NOMO-1 treated with DMSO at 0.1 percent for 48 hours (cell line): ENCODE results near the gene LOXL3.

Source experiments
- DNase-seq: peaks from one replicate; lab custom pipeline; 2025; ENCODE audit not compliant: unreplicated experiment; lab: John Stamatoyannopoulos, UW

Gene LOXL3

DNA sequence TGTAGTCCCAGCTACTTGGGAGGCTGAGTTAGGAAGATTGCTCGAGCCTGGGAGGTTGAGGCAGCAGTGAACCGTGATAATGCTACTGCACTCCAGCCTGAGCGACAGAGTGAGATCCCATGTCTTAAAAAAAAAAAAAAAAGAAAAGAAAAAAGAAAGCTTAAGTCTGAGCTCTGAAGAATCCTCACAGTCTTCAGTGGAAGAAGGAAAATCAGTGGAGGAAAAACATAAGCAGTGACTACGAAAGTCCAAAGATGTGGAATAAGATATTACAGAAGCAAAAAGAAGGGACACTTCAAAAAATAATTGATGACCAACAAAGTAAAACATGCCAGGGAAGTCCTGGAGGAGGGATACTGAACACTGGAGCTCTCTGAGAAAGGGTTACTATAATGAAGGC, 43.5 kb downstream of the LOXL3 start:
- DNase-seq: no peak

DNA sequence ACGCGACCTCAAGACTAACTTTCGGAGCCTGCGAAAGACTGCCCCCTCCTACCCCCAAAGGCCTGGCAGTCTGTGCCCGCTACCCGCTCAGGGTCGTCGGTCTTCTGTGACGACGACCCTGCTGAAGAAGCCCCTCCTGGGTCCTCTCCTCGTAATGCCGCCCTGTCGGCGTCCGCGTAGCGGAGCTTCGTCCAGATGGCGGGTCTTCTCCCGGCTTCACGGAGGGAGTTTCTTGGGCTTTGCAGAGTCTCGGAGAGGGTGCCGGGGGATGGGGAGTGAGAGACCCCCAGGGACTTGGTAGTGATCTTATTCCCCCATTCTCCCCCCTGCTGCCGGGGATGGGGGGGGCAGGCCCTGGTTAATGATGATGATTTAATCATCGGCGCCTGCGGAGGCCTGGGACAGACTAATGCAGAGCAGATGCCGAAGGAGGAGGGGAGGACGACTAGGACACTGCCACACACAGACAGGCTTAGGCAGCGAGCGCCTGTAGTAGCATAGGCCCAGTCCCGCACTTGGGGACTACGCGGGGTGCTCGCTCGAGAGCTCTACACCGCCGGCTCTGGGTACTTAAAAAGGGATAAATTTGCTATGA, 45.7 kb downstream of the LOXL3 start:
- DNase-seq: no peak

DNA sequence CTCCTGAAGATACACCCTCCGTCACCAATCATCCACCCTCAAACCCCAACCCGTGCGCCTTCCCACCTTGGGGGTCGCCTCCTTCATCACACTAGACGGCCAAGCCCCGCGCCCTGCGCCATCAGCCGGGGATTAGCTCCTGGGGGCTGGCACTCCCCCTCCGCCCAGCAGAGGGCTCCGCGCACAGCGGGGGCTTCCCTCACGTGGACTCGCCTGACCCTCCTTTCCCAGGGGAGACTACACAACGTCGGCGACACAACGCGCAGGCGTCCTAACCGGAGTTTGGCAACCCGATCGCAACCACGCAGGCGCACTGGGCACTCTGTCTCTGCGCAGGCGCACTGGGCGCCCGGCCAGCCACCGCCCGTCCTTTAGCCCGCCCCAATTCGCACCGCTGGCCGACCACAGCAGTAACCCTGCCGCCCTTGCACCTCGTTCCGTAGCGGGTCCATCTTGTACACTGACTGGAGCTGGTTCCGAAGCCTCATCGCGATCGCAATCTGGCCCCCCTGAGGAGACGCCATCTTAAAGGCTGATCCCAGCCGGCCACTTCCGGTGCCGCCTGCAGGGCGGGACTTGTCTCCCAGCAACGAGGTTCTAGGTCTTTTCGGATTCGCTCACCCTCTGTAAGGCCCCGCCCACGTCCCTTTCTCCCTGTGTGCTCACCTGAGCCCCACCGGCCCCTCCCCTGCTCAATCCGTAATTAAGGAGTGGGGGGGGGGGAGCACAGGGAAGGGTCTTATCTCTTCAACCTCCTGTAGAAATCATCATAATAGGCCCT, 46.4 kb downstream of the LOXL3 start, which contains the start of gene PCGF1:
TSS of gene PCGF1 (minus strand) at position 551 of the 781 bp plus-strand sequence. CDS start at position 524, 27 bp downstream.
- peak; percentile 93 for DNase-seq

DNA sequence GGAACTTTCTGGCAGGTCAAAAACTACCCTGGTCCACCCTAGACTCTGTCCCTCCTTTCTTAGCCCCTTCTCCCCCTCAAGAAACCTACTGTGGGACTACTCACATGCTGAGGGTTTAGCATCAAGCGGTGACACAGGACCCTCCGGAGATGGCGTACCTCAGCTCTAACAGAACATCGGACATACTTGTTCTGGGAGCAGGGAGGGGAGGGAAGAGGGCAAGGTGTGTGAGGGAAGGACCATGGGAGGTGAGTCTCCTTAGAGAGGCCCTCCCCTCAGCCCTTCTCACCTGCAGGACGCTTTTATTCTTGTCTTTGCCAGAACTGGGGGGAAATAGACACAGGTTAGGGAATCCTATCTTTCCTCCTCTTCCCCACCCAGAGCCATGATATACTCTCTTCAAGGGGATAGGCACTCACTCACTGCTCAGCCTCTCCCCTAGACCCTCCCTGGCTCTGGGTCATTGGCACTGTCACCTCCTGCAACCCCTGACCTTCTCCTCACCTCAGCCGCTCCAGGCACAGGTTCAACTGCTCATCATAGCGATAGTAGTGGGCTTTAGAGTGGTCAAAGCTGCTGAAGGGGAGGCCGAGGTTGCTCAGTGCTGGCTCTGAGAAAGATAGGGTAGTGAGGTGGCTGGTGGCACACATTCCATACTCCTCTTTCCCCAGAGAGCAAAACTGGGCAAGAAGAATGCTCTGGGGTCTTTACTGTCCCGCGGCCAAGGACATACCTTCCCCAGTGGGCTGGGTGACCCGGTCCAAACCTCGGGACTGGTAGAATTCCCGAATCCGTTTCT, 48.1 kb downstream of the LOXL3 start:
- DNase-seq: no peak

DNA sequence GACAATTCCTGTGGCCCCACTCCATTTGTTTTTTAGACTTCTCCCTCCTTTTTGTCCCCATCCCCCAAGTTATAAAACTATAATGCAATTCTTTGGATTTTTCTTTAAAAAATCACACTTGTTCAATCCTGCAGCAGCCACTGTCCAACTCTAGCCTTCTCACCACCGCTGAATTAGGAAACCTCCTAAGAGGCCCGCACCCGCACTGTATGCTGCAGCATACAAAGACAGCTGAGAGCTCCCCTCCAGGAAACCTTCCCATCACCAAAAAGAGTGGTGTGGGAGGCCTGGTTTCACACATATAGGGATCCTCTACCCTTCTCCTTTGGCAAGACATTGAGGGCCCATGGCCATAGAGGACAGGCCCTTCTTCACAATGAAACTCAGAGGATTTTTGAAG, 49.2 kb downstream of the LOXL3 start:
- no peak for DNase-seq

DNA sequence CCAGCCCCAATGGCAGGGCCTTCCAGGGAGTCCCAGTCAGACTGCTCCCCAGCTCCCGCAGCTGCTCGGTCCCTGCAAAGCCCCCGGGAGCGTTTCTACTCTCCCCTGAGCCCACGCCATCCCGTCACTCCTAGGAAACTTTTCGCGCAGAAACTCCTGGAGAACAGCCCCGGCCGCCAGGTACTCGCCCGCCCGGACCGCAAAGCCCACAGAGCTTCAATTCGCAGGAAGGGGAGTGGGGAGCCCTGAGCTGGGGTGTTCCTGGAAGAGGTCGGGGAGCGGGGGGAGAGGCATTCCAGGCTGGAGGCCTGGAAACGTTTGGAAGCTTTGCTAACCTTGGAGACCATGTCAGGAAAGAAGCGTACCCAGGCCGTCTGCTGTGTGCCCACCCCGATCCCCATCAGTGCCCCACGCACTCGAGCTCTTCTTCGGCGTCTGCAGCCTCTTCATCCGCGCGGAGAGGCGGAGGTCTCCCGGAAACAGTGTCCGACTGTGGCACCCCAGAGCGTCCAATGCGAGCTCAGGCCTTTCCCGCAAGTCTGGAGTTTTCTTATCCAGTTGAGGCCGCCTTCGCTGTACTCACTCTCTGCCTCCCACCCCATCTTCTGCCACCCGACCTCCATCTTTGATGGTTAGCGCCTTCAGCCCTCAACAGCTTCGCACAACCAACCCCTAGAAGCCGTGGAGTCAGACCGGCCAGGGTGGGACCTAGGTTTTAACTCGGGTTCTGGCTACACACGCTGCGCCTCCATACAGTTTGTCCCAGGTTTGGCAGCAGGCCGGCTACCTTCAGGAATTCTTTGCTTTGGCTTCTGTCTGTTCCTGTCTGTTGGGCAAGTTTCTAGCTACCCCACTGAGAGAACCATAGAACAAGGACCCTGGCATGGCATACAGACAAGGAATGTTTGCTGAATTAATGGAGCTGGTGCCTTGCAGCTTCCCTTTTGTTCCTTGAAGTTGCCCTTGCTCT, 50.0 kb downstream of the LOXL3 start:
- DNase-seq: no peak

DNA sequence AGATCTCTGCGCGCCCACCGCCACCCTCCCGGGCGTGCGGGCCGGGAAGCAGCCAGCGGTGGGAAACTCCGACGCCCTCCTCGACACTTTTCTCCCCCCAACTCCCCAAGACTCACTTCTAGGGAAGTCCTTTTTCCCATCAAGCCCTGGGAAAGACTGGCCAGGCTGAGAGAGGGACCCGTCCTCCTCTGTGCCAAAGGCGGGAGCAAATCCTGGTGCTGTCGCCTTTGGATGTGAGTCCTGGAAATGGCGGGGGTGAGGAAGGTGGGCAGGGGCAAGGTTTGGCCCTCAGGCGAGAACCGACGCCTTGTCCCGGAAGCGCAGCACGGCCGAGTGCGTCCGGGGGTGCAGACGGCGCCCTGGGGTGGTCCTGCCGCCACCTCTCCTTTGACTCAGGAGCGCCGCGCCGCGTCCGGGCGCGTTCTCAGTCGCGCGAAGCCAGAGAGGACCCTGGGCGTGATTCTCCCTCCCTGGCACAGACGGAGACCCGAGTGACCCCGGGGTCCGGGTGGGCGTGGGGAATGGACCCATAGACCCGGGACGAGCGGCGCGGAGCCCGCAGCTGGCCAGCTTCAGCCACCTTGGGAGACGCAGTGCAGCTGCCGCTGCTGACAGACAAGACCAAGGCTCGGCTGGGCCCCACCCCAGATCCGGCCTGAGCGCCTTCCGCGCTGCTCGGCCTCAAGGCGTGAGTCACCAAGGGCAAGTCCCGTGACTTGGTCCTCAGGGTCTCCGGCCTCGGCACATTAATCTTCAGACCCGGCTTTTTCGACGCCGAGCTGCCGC, 50.8 kb downstream of the LOXL3 start:
- DNase-seq: peak; percentile 70

DNA sequence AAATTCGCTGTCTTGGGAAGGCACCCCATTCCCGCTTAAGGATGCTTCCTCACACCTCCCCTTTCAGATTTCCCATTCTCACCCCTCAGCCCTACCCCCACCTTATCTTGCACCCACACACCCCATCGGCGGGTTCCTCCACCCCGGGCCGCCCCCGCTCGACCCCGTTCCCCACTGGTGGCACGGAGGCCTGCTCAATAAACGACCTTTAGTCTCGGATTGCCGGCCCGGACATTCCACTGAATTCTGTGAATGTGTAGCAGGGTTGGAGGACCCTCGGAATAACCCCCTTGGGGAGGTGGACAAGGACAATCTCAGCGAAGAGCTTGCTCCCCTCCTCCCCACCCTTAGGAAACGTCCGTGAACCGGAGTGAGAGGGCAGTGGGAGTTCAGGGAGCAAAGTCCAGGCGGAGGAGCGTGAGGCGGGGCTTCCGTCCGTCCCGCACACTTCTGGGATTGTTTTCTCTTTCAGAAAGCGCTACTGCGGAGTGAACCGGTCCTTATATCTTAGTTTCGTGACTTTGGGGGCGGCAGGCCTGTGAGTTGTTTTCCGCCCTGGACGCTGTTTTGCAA, 51.5 kb downstream of the LOXL3 start:
- DNase-seq: peak; percentile 10

DNA sequence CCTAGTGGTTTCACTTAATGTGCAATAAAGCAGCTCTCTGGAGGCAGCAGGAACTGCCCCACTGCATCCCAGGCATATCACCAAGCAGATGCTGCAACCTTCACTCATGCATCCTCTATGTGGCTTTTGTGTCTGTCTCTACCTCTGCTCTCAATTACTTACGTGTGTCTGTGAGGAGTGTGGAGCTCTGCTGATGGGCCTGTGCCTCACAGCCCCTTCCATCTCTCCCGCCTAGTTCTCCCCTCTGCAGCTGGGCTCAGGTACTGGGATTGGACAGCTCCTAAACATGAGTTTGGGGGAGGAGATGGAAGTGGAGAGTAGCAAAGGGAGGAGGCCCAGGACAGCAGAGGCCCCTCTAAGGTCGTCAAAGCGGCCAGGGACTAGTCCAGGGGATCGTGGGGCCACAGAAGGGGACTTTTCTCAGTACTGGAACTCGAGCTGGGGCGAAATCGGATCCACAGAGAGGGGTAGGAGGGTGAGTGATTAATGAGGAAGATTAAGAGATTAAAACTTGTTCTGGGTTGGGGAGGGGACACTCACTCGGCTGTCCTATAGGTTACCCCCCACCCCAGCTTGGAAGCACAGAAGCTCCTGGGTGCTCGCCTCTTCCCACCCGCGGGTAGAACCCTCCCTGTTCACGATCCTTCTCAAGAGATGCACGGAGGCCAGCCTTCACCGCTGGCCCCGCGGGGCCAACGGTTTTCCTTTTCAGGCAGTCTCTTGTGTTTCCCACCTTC, 52.2 kb downstream of the LOXL3 start:
- no peak for DNase-seq

DNA sequence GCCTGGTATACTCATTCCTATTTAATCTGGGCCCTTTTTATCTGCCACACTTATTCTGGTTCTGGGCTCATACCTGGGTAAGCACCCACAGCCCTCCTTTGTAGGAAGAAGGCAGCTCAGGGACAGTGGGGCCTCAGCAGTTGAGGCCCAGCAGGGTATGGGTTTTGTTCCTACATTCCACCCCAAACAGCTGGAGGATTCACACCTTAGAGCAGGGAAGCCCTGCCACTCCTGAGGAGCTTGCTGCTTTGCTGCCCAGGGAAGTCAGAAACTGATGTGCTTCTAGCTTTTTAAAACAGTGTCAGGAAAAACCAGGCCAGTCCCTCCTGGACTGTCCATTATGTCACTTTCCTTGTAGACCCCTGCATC, 53.2 kb downstream of the LOXL3 start:
- DNase-seq: no peak

DNA sequence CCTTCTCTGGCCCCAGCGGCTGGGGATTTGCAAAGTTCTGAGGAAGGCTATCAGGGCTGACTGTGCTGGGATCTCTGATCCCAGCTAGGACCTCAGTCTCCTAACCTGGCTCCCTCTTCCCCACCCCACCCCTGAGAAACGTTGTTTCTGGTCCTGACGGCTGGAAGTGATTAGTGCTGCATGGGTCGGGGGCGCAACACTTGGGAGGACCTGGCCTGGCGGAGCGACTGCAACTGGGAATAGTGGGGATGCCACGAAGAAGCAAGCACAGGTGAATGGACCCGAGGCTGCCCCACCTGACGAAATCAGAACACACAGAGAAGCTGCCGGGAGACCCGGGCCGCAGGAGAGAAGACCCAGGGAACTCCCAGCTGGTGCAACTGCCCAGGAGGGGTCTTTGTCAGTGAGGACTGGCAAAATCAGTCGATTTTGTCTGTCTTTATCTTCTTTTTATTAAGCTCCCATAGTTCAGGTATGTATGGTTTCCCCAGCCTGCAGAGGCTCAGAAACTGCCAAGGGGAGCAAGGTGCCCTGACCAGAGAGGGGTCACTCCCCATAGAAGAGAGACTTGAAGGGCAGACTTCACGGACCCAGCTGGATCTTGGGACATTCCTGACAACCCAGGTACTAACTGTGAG, 53.7 kb downstream of the LOXL3 start:
- no peak for DNase-seq

DNA sequence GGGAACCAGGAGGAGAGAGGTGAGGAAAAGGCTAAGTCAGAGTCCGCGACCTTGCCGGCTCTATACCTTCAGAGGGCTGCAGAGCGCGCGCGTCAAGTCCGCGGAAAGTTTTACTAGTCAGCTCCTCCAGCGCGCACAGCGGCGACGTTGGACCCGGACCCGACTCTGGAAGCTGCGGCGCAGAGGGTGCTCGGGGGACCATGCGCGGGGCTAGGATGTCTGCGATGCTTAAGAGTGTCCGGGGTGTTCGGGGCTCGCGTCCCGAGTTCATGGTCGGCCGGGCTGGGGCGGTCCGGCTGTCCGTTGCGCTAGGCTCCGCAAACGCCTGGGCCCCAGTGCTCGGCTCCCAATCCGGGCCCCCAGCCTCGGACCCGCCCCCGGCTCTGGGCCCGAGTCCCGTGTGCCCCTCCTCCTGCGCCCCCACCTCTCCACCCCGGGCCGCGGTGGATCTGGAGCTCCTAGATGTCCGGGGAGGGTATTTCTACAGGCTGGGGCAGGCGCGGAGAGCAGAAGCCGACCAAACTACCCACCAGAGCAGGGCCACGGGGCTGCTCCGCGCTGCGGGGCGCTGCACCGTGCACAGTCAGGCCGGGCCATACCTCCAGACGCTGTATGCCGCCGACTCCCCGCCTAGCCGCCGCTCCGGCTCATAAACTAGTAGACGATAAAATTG, 54.3 kb downstream of the LOXL3 start, which contains the start of gene LBX2:
TSS of gene LBX2 (minus strand) at position 337 of the 673 bp plus-strand sequence. CDS start at position 271, 66 bp downstream.
- DNase-seq: no peak

DNA sequence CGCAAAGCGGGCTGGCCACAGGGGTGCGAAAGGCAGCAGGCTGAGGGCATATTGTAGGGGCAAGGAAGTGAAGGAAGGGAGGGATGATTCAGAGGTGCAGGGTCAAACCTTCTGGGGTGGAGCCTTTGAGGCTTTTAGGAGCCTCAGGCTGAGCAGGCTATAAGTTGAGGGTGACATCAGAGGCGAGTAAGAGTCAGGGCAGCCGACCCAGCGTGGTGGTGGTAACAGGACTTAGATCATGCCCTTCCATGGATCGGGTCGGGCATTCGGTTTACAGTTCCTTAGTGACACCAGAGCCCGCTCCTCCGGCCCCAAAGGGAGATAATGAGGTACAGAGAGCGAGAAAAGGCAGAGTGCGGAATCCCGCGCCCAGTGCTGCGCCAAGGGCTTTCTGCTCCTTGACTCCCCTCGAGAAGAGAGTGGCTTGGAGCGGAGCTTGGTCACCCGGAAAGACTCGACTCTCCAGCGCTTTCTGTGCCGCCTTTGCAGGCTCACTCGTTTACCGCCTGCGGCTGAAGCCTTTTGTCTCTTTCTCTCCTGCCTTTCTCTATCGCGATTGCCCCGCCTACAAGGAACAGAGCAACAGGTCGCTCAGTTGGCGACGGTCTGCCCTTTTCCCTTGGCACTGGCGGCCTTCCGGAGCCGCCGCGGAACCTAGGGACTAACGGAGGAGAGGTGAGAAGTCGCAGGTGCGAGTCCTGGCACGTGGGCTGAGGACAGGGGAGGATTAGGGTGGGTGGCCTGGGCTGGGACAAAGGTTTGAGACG, 55.1 kb downstream of the LOXL3 start:
- peak; percentile 16 for DNase-seq

DNA sequence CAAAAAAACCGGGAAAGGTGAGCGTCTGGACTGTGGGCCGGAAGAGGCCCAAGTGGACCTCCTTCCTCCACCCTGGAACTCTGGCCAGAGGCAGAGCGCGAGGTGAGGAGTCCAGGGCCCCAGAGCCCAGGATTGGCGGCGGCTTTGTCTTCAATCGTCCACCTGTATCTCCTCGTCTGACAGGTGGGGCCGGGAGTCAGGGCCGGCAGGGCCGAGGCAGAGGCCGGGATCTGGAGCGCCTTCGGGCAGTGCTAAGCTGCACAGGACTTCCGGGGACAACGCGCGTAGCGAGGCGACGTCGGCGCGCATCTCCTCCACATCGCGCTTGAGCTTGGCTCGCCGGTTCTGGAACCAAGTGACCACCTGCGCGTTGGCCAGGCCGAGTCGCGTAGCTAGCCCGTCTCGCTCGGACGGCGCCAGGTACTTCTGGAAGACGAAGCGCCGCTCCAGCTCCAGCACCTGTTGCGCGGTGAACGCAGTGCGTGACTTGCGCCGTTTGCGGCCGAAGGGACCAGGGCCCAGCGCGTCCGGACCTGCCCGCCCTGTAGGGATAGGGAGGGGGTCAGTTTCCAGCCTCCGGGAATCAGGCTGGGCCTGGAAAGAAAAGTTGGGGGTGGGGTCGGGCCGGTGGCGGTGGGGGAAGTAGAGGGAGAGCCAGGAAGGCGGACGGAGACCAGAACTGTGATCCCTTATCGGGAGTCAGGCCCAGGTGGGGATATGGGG, 55.8 kb downstream of the LOXL3 start:
- DNase-seq: no peak

DNA sequence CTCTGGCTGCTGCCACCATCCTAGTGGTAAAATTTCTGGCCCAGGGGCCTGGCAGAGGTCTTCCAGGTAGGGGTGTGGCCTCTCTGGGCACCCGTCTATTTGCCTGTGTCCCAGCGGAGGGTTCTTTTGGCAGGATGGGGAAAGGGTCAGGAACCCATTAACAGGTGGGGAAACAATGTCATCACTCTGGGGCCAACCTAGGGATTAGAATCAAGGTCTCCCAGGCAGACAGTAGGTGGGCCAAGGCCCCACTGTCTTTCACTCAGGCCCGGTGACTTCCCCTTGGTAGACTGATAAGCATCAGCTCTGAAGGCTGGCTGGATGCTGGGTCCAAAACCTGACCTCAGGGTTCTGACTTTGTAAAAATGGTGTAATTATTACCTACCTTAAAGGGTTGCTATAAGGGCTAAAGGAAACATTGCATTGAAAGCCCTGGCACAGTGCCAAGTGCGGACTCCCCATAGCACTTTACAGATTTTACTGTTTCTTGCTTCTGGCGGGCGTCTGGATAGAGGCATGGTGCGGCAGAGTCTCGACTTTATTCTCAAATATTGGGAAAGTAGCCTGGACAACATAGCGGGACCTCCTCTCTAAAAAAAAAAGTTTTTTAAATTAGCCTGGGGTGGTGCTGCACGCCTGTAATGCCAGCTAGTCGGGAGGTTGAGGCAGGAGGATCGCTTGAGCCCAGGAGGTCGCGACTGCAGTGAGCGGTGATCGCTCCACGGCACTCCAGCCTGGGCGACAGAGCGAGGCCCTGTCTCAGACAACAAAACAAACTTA, 56.6 kb downstream of the LOXL3 start:
- DNase-seq: no peak

DNA sequence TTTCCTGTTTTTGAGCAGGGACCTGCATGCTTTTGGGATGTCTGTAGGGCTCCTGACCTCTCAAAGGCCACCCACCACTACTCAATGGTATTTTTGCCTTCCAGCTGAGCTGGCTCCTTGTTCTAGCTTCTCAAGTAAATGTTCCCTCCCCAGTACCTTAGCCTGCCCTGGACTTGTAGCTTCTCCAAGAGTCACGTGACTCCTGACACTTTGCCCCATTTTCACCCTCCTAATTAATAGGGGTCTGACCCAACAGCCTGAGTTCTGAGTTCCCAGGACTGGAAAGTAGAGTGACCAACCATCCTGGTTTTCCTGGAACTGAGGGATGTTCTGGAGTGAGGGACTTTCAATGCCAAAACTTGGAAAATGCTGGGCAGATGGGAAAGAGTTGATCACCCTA, 58.3 kb downstream of the LOXL3 start:
- no peak for DNase-seq
